GM21423 (cell line): ENCODE measurements around the gene CELSR3.

Experiments
- ATAC-seq: cut with Tn5 transposase; IDR thresholded peaks from one replicate; pipeline ENCODE4 v1.9.1; 2021; ENCODE audit warnings: mild to moderate bottlenecking, moderate library complexity; ENCODE audit not compliant: unreplicated experiment

CELSR3 gene

GRCh38 chr3:48600711-48601621 is 61.7 kb downstream of the CELSR3 start:
- ATAC-seq, result no peak

- ATAC-seq, result no peak
Measured at GRCh38 chr3:48599509-48600285, 63.0 kb downstream of the CELSR3 start.

- ATAC-seq, result no peak
Measured at GRCh38 chr3:48599077-48599501, 63.6 kb downstream of the CELSR3 start.

- ATAC-seq, result no peak
Measured at GRCh38 chr3:48598323-48599076, 64.2 kb downstream of the CELSR3 start.

GRCh38 chr3:48597408-48597800 is 65.3 kb downstream of the CELSR3 start:
- no peak for ATAC-seq

- ATAC-seq, result no peak
Measured at GRCh38 chr3:48596676-48597407, 65.8 kb downstream of the CELSR3 start.

GRCh38 chr3:48596157-48596556 is 66.5 kb downstream of the CELSR3 start:
- ATAC-seq, result no peak

GRCh38 chr3:48595526-48596121 is 67.1 kb downstream of the CELSR3 start:
- ATAC-seq, result no peak

- no peak for ATAC-seq
Measured at GRCh38 chr3:48595075-48595525, 67.6 kb downstream of the CELSR3 start, which contains the start of gene COL7A1. Gene COL7A1, minus strand, starts transcription at chr3:48595329. Its CDS starts 170 bp downstream, at chr3:48595159.

- ATAC-seq, result no peak
Measured at GRCh38 chr3:48594417-48595049, 68.2 kb downstream of the CELSR3 start.

- no peak for ATAC-seq
Measured at GRCh38 chr3:48593337-48593736, 69.3 kb downstream of the CELSR3 start.

- no peak for ATAC-seq
Measured at GRCh38 chr3:48592519-48593087, 70.1 kb downstream of the CELSR3 start.

GRCh38 chr3:48591886-48592518 is 70.7 kb downstream of the CELSR3 start:
- ATAC-seq, result no peak

GRCh38 chr3:48591436-48591835 is 71.2 kb downstream of the CELSR3 start:
- no peak for ATAC-seq

- no peak for ATAC-seq
Measured at GRCh38 chr3:48588230-48588629, 74.5 kb downstream of the CELSR3 start.

- ATAC-seq, result no peak
Measured at GRCh38 chr3:48587686-48588085, 75.0 kb downstream of the CELSR3 start.
